GM19468 (cell line): ENCODE results near the gene TRIM2.

ENCODE experiments used
- ATAC-seq: cut with Tn5 transposase; IDR thresholded peaks from one replicate; pipeline ENCODE4 v1.9.1; 2021; ENCODE audit warnings: mild to moderate bottlenecking, moderate library complexity, moderate number of reproducible peaks; ENCODE audit not compliant: unreplicated experiment; ENCODE audit errors: extremely low read depth

Gene TRIM2

GRCh38 chr4:153362184-153362583, 157.9 kb downstream of the TRIM2 start:
- no peak for ATAC-seq

- no peak for ATAC-seq
These were observed 159.8 kb downstream of the TRIM2 start for GRCh38 chr4:153364061-153364460.

- no peak for ATAC-seq
These were observed 160.8 kb downstream of the TRIM2 start for GRCh38 chr4:153365003-153365402.

GRCh38 chr4:153366486-153366885, 162.2 kb downstream of the TRIM2 start:
- no peak for ATAC-seq

- ATAC-seq = no peak
These were observed 162.8 kb downstream of the TRIM2 start for GRCh38 chr4:153367092-153367491.

GRCh38 chr4:153369021-153369420, 164.8 kb downstream of the TRIM2 start:
- no peak for ATAC-seq

GRCh38 chr4:153371701-153372234, 167.5 kb downstream of the TRIM2 start:
- ATAC-seq = no peak

GRCh38 chr4:153372967-153373562, 168.8 kb downstream of the TRIM2 start:
- ATAC-seq = no peak

- ATAC-seq = no peak
These were observed 170.2 kb downstream of the TRIM2 start for GRCh38 chr4:153374442-153374841.

GRCh38 chr4:153375303-153375702, 171.1 kb downstream of the TRIM2 start:
- ATAC-seq = no peak

GRCh38 chr4:153383131-153383530, 178.9 kb downstream of the TRIM2 start:
- ATAC-seq = no peak

- no peak for ATAC-seq
These were observed 179.9 kb downstream of the TRIM2 start for GRCh38 chr4:153384160-153384559.

GRCh38 chr4:153385784-153386183, 181.5 kb downstream of the TRIM2 start:
- no peak for ATAC-seq

- no peak for ATAC-seq
These were observed 183.7 kb downstream of the TRIM2 start for GRCh38 chr4:153387981-153388380.
